Measurements from ENCODE around the gene PDPK1. TPM values are rescaled to one million over a fixed set of nuclear protein-coding genes. Genes with fewer than 3 reads are reported as not detected.

Gene PDPK1
- total RNA-seq, 1 donor from 2014 or later, result 18.9 TPM

DNA sequence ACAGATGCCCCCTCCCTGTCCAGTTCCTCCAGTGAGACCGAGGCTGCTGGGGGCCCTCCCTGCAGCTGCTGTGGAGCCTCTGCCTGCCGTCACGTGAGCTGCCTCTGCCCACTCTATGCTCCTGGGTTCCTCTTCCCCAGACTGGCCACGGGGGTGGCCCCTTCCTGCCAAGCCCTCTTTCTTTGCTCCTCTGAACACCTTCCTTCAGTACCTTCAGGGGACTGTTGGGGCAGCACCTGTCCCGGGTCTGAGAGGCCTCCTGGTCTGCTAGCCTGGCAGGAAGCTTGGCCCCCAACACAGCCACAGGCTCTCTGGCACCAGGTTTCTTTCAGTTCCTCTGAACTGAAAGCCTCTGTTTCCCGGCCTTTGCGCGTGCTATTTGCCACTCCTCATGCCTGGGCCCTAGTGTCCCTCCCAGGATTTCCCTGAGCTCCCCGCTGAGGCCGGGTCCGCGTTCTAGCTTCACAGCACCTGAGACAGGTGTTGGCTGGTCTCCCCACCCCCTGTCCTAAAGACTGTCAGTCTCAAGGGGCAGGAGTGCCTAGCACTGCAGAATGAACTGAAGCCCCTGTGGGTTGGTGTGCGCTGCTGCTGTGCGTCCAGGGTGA, 30.7 kb upstream of the PDPK1 start:
- DNase-seq, result no peak

- no peak for DNase-seq
Measured at GRCh38 chr16:2507665-2508064, 30.2 kb upstream of the PDPK1 start.

DNA sequence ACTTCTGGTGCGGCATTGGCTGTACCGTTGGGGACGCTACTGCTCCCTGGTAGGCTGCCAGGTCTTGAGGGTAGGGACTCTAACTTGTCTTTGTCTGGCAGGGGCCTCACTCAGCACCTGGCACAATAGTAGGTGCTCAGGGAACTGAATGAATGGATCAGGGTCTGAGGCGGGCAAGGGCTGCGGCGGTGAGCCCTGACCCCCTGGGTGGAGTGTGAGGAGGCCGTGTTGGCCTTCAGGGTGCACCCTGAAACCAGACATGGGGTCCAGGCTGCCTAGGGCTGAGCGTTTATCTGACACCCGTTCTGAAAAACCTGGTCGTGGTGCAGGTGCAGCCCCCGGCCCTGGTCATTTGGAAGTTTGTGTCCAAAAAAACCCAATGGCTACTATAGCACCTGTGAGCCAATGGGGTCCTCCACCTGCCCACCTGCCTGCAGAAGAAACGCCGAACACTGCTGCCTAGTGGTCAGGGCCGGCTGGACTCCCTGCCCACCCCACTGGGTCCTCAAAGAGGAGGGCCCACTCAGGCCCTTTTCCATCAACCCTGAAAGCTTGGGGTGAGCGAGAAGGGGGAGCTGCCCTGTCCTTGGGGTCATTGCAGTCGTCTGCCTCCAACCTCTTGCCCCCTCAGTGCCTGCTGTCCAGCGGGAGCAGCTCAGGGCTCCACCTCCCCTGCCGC, 29.0 kb upstream of the PDPK1 start:
- no peak for DNase-seq

DNA sequence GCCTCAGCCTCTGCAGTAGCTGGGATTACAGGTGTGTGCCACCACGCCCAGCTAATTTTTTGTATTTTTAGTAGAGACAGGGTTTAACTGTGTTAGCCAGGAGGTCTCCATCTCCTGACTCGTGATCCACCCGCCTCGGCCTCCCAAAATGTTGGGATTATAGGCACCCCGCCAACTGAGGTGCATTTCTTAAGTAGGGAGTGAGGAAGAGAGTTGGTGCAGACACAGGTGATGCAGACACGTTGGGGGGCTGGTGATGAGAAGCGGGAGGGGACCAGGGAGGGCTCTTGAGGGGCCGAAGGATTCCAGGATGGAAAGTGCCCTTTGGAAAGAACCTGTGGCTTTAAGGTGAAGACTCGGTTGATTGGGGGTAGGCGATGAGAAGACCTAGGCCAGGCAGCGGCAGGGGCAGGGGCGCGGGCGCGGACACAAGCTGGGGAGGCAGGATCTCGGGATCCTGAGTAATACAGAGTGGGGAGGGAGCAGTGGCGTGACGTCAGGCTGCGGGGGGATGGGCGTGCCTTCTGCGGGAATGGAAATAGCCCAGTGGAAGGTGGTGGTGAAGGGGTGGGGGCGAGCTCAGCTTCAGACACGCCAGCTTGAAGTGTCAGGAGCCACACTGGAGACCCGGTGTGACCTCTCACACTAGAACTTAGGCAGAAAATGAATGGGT, 26.6 kb upstream of the PDPK1 start:
- DNase-seq, result no peak

DNA sequence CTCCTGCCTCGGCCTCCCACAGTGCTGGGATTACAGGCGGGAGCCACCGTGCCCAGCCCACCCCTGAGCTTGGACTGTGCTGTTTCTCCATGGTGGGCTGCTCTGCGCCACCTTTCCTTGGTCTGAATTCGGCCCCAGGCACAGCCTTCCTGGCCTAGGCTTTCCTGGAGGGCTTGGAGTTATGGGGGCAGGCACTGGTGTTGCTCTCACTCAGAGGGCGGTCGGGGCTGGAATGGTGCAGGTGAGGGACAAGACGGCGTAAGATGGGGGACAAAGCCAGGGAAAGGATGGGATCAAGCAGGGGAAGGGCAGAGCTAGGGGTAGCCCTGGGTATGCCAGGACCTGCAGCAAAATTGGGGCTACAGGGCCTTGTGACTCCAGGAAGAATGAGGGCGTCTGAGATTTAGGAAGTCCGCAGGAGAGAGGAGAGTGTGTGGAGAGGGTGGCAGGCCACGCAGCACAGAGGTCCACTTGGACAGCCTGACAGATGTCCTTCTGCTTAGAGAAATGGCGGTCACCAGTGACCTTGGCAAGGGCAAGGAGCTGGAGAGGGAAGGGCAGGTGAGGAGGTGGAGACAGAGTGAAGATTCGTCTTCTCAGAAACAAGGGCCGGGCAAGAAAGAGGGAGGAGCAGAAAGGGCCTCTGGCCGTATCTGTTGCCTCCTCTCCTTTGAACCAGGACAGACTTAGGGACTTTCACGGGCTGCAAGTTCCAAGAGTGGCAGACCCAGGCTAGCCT, 25.7 kb upstream of the PDPK1 start:
- no peak for DNase-seq

DNA sequence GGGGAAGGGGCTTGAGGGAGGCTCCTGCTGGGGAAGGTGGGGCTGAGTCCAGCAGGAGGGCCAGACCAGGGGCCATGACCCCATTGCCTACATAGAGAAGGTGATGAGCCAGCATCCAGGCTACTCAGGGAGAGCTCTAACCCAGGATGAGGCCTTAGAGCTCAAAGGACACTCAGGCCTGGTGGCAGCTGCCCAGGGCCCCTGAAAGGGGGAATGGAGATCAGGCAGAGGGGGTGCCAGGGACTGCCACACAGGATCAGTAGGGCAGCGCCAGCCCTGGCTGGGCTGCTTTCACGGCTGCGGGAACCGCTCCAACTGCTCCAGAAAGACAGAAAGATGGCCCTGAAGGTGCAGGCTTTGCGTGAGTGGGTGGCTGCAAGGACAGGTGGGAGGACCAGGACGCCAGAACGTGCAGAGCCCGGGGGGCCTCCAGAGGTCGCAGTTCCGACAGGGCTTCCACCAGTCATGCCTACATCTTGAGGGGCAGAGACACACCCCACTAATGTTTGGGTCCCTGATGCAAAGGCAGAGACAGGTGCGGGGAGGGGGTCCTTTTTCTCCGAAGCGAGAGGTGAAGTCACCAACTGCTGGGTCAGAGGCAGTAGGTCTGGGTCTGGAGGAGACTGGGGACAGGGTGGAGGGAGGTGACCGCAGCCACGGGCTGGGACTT, 25.0 kb upstream of the PDPK1 start:
- DNase-seq, result no peak

DNA sequence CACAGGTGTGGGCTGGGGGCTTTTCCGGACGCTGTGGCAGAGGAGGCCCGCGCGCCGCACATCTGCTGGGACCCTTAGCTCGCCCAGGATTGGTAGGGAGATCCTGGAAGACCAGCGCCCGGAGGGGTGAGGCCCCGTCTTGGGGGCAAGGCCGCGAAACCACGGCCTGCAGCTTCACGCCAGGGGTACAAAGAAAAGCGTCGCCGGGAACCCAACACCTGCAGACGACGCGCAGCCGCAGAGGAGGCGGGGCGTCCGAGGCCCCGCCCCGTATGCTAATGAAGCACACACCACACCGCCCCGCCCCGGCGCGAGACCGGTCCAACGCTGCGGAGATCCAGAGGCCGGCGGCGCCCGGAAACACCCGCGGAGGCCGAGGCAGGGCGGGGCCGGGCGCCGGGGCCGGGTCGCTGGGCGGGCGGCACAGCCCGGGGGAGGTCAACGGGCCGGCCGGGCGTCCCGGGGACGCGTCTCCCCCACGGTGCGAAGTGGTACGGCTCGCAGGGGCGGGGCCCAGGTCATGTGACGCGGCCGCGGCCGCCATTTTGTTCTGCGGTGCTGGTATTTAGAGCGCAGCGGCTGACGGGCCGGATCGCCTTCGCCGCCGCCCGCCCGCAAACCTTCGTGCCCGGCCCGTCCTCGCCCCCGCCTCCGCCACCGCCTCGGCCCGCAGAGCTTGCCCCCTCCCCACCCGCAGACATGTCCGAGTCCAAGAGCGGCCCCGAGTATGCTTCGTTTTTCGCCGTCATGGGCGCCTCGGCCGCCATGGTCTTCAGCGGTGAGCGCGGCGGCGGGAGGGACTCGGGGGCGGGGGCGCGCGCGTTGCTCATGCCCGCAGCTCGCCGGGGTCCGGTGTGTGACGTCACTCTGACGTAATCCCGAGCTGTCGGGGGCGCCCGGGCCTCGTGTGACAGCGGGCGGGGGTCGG, 24.2 kb upstream of the PDPK1 start, which contains the start of gene ATP6V0C:
Gene ATP6V0C (plus strand): TSS at position 548 of the 928 bp plus-strand sequence. CDS start 152 bp downstream, at position 700.
- peak; percentile 66 for DNase-seq

- DNase-seq, result no peak
Measured at GRCh38 chr16:2514333-2515179, 23.3 kb upstream of the PDPK1 start.

GRCh38 chr16:2515180-2515851, 22.5 kb upstream of the PDPK1 start:
- DNase-seq, result no peak

- no peak for DNase-seq
Measured at GRCh38 chr16:2516391-2517240, 21.2 kb upstream of the PDPK1 start.

GRCh38 chr16:2517954-2518605, 19.7 kb upstream of the PDPK1 start:
- no peak for DNase-seq

DNA sequence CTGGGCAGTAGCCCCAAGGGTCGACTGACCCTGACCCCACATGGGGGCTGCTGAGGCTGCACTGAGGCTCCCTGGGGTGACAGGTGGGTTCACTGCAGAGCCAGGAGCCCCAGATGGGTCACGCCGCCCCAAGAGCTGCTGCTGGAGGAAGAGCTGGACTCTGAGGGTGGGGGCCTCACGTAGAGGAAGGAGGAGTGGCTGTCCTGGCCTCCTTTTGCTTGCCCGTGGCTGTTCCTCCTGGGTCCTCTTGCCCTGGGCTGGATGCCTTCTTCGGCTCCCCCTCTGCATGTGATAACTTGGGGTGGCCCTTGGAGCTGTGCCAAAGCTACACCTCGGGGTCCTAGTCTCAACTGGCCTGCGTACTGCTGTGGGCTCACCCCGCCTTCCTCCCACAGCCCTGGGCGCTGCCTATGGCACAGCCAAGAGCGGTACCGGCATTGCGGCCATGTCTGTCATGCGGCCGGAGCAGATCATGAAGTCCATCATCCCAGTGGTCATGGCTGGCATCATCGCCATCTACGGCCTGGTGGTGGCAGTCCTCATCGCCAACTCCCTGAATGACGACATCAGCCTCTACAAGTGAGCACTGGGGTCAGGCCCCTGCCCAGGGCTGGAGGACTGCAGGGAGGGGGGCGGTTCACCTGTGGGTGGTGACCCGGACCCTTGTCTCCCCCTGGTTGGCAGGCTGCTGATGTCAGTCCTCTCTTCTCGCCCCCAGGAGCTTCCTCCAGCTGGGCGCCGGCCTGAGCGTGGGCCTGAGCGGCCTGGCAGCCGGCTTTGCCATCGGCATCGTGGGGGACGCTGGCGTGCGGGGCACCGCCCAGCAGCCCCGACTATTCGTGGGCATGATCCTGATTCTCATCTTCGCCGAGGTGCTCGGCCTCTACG, 18.8 kb upstream of the PDPK1 start:
- DNase-seq, result no peak

DNA sequence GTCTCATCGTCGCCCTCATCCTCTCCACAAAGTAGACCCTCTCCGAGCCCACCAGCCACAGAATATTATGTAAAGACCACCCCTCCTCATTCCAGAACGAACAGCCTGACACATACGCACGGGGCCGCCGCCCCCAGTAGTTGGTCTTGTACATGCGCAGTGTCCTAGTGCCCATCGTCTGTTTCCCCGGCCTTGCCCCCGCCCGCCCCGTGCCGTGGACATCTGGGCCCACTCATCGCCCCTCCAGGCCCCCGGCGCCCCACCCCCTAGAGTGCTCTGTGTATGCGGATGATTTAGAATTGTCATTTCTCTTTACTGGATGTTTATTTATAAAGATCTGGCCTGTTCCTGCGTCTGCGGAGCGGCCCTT, 18.1 kb upstream of the PDPK1 start:
- DNase-seq, result no peak

DNA sequence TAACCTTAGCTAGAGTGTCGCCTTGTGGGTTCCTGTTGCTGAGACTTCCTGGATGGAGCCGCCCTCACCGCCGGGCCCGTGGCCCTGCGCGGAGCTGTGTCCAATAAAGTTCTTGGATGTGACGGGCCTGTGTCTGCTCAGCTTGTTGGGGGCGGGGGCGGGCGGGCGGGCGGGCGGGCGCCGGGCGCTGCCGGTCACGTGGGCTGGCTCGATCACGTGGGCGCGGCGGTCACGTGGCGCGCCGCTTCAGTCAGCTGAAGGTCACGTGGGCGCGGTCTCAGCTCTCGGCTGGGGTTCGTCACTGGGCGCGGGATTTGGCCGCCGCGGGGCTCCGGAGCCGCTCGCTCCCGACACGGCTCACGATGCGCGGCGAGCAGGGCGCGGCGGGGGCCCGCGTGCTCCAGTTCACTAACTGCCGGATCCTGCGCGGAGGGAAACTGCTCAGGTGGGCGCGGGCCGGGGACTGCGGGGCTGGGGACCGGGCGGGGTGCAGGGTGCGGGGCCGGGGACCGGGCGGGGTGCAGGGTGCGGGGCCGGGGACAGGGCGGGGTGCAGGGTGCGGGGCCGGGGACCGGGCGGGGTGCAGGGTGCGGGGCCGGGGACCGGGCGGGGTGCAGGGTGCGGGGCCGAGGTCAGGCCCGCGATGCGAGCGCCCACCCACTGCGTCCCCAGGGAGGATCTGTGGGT, 17.6 kb upstream of the PDPK1 start, which contains the start of gene AMDHD2:
Gene AMDHD2 (plus strand): TSS at position 275 of the 687 bp plus-strand sequence. CDS start 88 bp downstream, at position 363.
- peak; percentile 86 for DNase-seq

DNA sequence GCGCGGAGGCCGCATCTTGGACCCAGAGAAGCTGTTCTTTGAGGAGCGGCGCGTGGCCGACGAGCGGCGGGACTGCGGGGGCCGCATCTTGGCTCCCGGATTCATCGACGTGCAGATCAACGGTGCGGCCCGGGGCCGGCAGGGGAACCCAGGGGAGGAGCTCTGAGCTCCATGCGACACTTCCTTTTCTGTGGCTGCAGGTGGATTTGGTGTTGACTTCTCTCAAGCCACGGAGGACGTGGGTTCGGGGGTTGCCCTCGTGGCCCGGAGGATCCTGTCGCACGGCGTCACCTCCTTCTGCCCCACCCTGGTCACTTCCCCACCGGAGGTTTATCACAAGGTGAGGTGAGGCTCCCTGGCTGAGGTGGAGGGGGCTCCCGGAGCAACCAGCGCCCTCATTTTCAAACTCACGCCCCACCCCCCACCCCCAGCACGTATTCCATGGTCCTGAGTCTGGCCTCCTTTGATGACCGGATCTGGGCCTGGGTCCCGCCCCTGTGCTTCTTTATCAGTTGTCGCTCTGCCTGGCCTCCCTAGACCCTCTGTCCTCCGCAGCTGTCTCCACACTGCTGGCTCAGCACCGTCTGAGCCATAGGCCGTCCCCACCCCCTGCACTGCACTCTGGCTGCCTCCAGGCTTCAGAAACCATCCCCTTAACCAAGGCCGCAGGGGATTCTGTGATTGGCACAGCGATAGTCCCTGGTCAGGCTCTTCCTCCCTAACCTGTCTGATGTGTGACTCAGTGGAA, 16.9 kb upstream of the PDPK1 start:
- DNase-seq, result no peak

Measured in skin of body (tissue), 2 donors.